Pancreas (tissue), 10 donors: ENCODE results near the gene CFAP100. TPM values are rescaled to one million over a fixed set of nuclear protein-coding genes. Genes with fewer than 3 reads are reported as not detected.

Experiments used
- ATAC-seq, 4 donors: fragments of 200-7000 bp; cut with Tn5 transposase; one replicate each; pipeline versions ENCODE4 v1.8.0 to v1.9.1; 2020; ENCODE audit warnings: mild to moderate bottlenecking in 4 of 4, moderate library complexity in 4 of 4
- DNase-seq, 6 donors: peaks; one replicate each; pipeline ENCODE4 v3.0.0-alpha.2; 2020
- FAIRE-seq: peaks from 2 replicates; lab custom pipeline; 2012; peaks lifted over from hg19 to GRCh38; lab: Jason Lieb, UNC
- H3K27ac ChIP-seq, 4 donors: fragments of 200-600 bp; sonication (generic); 1 replicate in 3 of 4; 2 replicates in 1 of 4; pipeline versions ENCODE4 v1.5.0 to v1.8.0; 2020
- H3K27me3 ChIP-seq, 4 donors: fragments of 200-600 bp; one replicate each; pipeline ENCODE4 v1.8.0; 2021
- H3K36me3 ChIP-seq, 3 donors: fragments of 200-600 bp; sonication (generic) in 1 of 3; one replicate each; pipeline versions ENCODE4 v1.5.0 to v1.8.0; 2020 to 2021
- H3K4me1 ChIP-seq, 3 donors: fragments of 200-600 bp; one replicate each; pipeline ENCODE4 v1.8.0; 2021
- H3K4me3 ChIP-seq, 4 donors: fragments of 200-600 bp; sonication (generic) in 2 of 4; one replicate each; pipeline versions ENCODE4 v1.5.0 to v1.8.0; 2020 to 2021
- H3K9me3 ChIP-seq, 4 donors: fragments of 200-600 bp; one replicate each; pipeline ENCODE4 v1.8.0; 2021
- WGBS, 2 donors: extraction: QIAGEN DNeasy Blood & Tissue Kit; methylation state at CpG; one replicate each; pipeline ENCODE4 v1.1.7; 2013; 5-methylcytosine and 5-hydroxymethylcytosine counted together
- intact Hi-C, 3 donors: fragments of 100-400 bp; cut with DNase I; formaldehyde crosslinking; loops; one replicate each; pipeline versions ENCODE4 v1.11.1 to v1.14.2; 2022
- polyA plus RNA-seq, 2 donors: library from polyadenylated mRNA; stranded (reverse); fragments of 200-250 nt; gene quantifications; one replicate each; pipeline ENCODE4 v1.2.3, GENCODE V29; 2013
- total RNA-seq, 6 donors: library from RNA; stranded (reverse); fragmentation: NEBNext Ultra II Directional in 4 of 6; extraction: Animal tissue kit (Norgen Biotek cat#: 25700) in 4 of 6; gene quantifications; one replicate each; pipeline versions ENCODE4 v1.2.1 to v1.2.4, GENCODE V29; 2021 to 2023
- TF ChIP-seq, protein P1 (sequence below), 4 donors: fragments of 200-600 bp; sonication (generic) in 3 of 4; IDR thresholded peaks; one replicate each; pipeline versions ENCODE4 v1.5.0 to v1.8.0; 2021; ENCODE audit warnings: antibody characterized with exemption in 4 of 4
- donor health status: healthy with polysubstance abuse.
- donor health status: DM: no; HTN: no; CAD: no; lungs with moderate emphysema.
- donor health status: DM: no; HTN: no; CAD: no.
- donor health status: control.
- donor health status: control.
- donor health status: Bipolar disorder and iron deficiency.
- donor health status: DM: yes; HTN: yes; CAD: no.
- donor health status: DM: no; HTN: no; CAD: no.
- donor health status: DM: no; HTN: no; CAD: no.
- donor health status: DM: yes; HTN: yes; CAD: no.

Gene CFAP100
- total and polyA plus RNA-seq, 8 donors, result not detected

- ATAC-seq, result no peak
- Histone ChIP-seq H3K27me3 (no peaks in the 10 kb centered on the region), H3K4me3 (no peak overlapping the region), H3K9me3 (no peaks in the 10 kb centered on the region), H3K4me1 (peaks cover 29 to 60% (median 48%) of the 10 kb centered on the region in 3 donors), H3K36me3 (peaks cover 0 to 52% (median 48%) of the 10 kb centered on the region in 3 donors), H3K27ac (no peak overlapping the region)
- peak in 1 of 6 donors; percentile 30 for DNase-seq
- 80 to 85% methylated on average over 13 of the region's 13 CpGs for WGBS, 2 donors
- TF ChIP-seq, protein P1, sequence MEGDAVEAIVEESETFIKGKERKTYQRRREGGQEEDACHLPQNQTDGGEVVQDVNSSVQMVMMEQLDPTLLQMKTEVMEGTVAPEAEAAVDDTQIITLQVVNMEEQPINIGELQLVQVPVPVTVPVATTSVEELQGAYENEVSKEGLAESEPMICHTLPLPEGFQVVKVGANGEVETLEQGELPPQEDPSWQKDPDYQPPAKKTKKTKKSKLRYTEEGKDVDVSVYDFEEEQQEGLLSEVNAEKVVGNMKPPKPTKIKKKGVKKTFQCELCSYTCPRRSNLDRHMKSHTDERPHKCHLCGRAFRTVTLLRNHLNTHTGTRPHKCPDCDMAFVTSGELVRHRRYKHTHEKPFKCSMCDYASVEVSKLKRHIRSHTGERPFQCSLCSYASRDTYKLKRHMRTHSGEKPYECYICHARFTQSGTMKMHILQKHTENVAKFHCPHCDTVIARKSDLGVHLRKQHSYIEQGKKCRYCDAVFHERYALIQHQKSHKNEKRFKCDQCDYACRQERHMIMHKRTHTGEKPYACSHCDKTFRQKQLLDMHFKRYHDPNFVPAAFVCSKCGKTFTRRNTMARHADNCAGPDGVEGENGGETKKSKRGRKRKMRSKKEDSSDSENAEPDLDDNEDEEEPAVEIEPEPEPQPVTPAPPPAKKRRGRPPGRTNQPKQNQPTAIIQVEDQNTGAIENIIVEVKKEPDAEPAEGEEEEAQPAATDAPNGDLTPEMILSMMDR (IDR thresholded peaks at IDR 0.05), result no peak
- no peak for FAIRE-seq
- intact Hi-C loops, result no loop called here
These were observed 73.6 kb downstream of the CFAP100 start for GRCh38 chr3:126468028-126468891.

GRCh38 chr3:126469479-126469878 lies 74.8 kb downstream of the CFAP100 start:
- Histone ChIP-seq H3K4me3 (no peak overlapping the region), H3K9me3 (no peaks in the 10 kb centered on the region), H3K27ac (no peak overlapping the region), H3K4me1 (peaks cover 26 to 58% (median 42%) of the 10 kb centered on the region in 3 donors), H3K36me3 (peaks cover 0 to 44% (median 38%) of the 10 kb centered on the region in 3 donors), H3K27me3 (no peaks in the 10 kb centered on the region)
- TF ChIP-seq, protein P1 (IDR thresholded peaks at IDR 0.05), result no peak
- intact Hi-C loops, result no loop called here
- FAIRE-seq (no peak), DNase-seq (peak in 2 of 6 donors; percentile 30 to 37), ATAC-seq (no peak)
- WGBS, 2 donors, result 93 to 95% methylated on average over 11 of the region's 11 CpGs

- ATAC-seq, result peak; percentile 10 to 51 (median 35)
- peak overlapping the region in 3 of 4 donors; percentile 0 to 76 (median 14) for H3K4me3 ChIP-seq
These were observed 77.7 kb downstream of the CFAP100 start for GRCh38 chr3:126472277-126473006.

GRCh38 chr3:126473292-126474168 lies 78.8 kb downstream of the CFAP100 start:
- H3K4me3 ChIP-seq, result peak overlapping the region in 2 of 4 donors; percentile 73 to 76
- TF ChIP-seq, protein P1 (IDR thresholded peaks at IDR 0.05), result no peak
- H3K36me3 ChIP-seq, result peaks cover 0 to 27% (median 23%) of the 10 kb centered on the region in 3 donors
- ATAC-seq (no peak), FAIRE-seq (no peak), DNase-seq (peak in 2 of 6 donors; percentile 27 to 51)
- intact Hi-C loops, result no loop called here
- no peaks in the 10 kb centered on the region for H3K9me3 ChIP-seq
- no peaks in the 10 kb centered on the region for H3K27me3 ChIP-seq
- peaks cover 16 to 27% (median 21%) of the 10 kb centered on the region in 3 donors for H3K4me1 ChIP-seq
- 29 to 30% methylated on average over 14 of the region's 14 CpGs for WGBS, 2 donors
- H3K27ac ChIP-seq, result peak overlapping the region in 2 of 4 donors; percentile 94

More at GRCh38 chr3:126472277-126473006, 77.7 kb downstream of the CFAP100 start:
- DNase-seq, result peak; percentile 49 to 65 (median 64)
- Histone ChIP-seq H3K27me3 (no peaks in the 10 kb centered on the region), H3K4me1 (peaks cover 16 to 31% (median 21%) of the 10 kb centered on the region in 3 donors), H3K27ac (peak overlapping the region in 2 of 4 donors; percentile 57 to 71), H3K36me3 (peaks cover 0 to 28% (median 27%) of the 10 kb centered on the region in 3 donors), H3K9me3 (no peaks in the 10 kb centered on the region)
- intact Hi-C loops, result no loop called here
- 16 to 25% methylated on average over 8 of the region's 8 CpGs for WGBS, 2 donors
- TF ChIP-seq, protein P1 (IDR thresholded peaks at IDR 0.05), result no peak
- FAIRE-seq, result no peak
